GM19240 (cell line): ENCODE results near the gene MALAT1.
"Not testable (repeated sequence)": the region's sequence is repeated elsewhere in the genome, so short reads cannot be mapped to it uniquely, and the experiment has no call there.

Experiments used
- DNase-seq: peaks from one replicate; pipeline ENCODE4 v3.0.0; 2011; ENCODE audit warnings: low spot score; ENCODE audit not compliant: insufficient read length

Gene MALAT1

DNA sequence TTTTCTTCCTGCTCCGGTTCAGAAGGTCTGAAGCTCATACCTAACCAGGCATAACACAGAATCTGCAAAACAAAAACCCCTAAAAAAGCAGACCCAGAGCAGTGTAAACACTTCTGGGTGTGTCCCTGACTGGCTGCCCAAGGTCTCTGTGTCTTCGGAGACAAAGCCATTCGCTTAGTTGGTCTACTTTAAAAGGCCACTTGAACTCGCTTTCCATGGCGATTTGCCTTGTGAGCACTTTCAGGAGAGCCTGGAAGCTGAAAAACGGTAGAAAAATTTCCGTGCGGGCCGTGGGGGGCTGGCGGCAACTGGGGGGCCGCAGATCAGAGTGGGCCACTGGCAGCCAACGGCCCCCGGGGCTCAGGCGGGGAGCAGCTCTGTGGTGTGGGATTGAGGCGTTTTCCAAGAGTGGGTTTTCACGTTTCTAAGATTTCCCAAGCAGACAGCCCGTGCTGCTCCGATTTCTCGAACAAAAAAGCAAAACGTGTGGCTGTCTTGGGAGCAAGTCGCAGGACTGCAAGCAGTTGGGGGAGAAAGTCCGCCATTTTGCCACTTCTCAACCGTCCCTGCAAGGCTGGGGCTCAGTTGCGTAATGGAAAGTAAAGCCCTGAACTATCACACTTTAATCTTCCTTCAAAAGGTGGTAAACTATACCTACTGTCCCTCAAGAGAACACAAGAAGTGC, 661 bp upstream of the MALAT1 start:
- no peak for DNase-seq

DNA sequence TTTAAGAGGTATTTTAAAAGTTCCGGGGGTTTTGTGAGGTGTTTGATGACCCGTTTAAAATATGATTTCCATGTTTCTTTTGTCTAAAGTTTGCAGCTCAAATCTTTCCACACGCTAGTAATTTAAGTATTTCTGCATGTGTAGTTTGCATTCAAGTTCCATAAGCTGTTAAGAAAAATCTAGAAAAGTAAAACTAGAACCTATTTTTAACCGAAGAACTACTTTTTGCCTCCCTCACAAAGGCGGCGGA, 193 bp upstream of the MALAT1 start:
- DNase-seq, result no peak

DNA sequence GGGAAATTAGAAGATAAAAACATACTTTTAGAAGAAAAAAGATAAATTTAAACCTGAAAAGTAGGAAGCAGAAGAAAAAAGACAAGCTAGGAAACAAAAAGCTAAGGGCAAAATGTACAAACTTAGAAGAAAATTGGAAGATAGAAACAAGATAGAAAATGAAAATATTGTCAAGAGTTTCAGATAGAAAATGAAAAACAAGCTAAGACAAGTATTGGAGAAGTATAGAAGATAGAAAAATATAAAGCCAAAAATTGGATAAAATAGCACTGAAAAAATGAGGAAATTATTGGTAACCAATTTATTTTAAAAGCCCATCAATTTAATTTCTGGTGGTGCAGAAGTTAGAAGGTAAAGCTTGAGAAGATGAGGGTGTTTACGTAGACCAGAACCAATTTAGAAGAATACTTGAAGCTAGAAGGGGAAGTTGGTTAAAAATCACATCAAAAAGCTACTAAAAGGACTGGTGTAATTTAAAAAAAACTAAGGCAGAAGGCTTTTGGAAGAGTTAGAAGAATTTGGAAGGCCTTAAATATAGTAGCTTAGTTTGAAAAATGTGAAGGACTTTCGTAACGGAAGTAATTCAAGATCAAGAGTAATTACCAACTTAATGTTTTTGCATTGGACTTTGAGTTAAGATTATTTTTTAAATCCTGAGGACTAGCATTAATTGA, 1.0 kb downstream of the MALAT1 start:
- DNase-seq, result no peak

DNA sequence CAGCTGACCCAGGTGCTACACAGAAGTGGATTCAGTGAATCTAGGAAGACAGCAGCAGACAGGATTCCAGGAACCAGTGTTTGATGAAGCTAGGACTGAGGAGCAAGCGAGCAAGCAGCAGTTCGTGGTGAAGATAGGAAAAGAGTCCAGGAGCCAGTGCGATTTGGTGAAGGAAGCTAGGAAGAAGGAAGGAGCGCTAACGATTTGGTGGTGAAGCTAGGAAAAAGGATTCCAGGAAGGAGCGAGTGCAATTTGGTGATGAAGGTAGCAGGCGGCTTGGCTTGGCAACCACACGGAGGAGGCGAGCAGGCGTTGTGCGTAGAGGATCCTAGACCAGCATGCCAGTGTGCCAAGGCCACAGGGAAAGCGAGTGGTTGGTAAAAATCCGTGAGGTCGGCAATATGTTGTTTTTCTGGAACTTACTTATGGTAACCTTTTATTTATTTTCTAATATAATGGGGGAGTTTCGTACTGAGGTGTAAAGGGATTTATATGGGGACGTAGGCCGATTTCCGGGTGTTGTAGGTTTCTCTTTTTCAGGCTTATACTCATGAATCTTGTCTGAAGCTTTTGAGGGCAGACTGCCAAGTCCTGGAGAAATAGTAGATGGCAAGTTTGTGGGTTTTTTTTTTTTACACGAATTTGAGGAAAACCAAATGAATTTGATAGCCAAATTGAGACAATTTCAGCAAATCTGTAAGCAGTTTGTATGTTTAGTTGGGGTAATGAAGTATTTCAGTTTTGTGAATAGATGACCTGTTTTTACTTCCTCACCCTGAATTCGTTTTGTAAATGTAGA, 1.7 kb downstream of the MALAT1 start:
- no peak for DNase-seq

DNA sequence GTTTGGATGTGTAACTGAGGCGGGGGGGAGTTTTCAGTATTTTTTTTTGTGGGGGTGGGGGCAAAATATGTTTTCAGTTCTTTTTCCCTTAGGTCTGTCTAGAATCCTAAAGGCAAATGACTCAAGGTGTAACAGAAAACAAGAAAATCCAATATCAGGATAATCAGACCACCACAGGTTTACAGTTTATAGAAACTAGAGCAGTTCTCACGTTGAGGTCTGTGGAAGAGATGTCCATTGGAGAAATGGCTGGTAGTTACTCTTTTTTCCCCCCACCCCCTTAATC, 2.3 kb downstream of the MALAT1 start:
- DNase-seq, result no peak

DNA sequence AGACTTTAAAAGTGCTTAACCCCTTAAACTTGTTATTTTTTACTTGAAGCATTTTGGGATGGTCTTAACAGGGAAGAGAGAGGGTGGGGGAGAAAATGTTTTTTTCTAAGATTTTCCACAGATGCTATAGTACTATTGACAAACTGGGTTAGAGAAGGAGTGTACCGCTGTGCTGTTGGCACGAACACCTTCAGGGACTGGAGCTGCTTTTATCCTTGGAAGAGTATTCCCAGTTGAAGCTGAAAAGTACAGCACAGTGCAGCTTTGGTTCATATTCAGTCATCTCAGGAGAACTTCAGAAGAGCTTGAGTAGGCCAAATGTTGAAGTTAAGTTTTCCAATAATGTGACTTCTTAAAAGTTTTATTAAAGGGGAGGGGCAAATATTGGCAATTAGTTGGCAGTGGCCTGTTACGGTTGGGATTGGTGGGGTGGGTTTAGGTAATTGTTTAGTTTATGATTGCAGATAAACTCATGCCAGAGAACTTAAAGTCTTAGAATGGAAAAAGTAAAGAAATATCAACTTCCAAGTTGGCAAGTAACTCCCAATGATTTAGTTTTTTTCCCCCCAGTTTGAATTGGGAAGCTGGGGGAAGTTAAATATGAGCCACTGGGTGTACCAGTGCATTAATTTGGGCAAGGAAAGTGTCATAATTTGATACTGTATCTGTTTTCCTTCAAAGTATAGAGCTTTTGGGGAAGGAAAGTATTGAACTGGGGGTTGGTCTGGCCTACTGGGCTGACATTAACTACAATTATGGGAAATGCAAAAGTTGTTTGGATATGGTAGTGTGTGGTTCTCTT, 2.8 kb downstream of the MALAT1 start:
- no peak for DNase-seq

DNA sequence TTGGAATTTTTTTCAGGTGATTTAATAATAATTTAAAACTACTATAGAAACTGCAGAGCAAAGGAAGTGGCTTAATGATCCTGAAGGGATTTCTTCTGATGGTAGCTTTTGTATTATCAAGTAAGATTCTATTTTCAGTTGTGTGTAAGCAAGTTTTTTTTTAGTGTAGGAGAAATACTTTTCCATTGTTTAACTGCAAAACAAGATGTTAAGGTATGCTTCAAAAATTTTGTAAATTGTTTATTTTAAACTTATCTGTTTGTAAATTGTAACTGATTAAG, 3.4 kb downstream of the MALAT1 start:
- no peak for DNase-seq

DNA sequence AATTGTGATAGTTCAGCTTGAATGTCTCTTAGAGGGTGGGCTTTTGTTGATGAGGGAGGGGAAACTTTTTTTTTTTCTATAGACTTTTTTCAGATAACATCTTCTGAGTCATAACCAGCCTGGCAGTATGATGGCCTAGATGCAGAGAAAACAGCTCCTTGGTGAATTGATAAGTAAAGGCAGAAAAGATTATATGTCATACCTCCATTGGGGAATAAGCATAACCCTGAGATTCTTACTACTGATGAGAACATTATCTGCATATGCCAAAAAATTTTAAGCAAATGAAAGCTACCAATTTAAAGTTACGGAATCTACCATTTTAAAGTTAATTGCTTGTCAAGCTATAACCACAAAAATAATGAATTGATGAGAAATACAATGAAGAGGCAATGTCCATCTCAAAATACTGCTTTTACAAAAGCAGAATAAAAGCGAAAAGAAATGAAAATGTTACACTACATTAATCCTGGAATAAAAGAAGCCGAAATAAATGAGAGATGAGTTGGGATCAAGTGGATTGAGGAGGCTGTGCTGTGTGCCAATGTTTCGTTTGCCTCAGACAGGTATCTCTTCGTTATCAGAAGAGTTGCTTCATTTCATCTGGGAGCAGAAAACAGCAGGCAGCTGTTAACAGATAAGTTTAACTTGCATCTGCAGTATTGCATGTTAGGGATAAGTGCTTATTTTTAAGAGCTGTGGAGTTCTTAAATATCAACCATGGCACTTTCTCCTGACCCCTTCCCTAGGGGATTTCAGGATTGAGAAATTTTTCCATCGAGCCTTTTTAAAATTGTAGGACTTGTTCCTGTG, 3.9 kb downstream of the MALAT1 start:
- no peak for DNase-seq

DNA sequence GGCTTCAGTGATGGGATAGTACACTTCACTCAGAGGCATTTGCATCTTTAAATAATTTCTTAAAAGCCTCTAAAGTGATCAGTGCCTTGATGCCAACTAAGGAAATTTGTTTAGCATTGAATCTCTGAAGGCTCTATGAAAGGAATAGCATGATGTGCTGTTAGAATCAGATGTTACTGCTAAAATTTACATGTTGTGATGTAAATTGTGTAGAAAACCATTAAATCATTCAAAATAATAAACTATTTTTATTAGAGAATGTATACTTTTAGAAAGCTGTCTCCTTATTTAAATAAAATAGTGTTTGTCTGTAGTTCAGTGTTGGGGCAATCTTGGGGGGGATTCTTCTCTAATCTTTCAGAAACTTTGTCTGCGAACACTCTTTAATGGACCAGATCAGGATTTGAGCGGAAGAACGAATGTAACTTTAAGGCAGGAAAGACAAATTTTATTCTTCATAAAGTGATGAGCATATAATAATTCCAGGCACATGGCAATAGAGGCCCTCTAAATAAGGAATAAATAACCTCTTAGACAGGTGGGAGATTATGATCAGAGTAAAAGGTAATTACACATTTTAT, 4.6 kb downstream of the MALAT1 start:
- no peak for DNase-seq

DNA sequence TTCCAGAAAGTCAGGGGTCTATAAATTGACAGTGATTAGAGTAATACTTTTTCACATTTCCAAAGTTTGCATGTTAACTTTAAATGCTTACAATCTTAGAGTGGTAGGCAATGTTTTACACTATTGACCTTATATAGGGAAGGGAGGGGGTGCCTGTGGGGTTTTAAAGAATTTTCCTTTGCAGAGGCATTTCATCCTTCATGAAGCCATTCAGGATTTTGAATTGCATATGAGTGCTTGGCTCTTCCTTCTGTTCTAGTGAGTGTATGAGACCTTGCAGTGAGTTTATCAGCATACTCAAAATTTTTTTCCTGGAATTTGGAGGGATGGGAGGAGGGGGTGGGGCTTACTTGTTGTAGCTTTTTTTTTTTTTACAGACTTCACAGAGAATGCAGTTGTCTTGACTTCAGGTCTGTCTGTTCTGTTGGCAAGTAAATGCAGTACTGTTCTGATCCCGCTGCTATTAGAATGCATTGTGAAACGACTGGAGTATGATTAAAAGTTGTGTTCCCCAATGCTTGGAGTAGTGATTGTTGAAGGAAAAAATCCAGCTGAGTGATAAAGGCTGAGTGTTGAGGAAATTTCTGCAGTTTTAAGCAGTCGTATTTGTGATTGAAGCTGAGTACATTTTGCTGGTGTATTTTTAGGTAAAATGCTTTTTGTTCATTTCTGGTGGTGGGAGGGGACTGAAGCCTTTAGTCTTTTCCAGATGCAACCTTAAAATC, 5.3 kb downstream of the MALAT1 start:
- no peak for DNase-seq

DNA sequence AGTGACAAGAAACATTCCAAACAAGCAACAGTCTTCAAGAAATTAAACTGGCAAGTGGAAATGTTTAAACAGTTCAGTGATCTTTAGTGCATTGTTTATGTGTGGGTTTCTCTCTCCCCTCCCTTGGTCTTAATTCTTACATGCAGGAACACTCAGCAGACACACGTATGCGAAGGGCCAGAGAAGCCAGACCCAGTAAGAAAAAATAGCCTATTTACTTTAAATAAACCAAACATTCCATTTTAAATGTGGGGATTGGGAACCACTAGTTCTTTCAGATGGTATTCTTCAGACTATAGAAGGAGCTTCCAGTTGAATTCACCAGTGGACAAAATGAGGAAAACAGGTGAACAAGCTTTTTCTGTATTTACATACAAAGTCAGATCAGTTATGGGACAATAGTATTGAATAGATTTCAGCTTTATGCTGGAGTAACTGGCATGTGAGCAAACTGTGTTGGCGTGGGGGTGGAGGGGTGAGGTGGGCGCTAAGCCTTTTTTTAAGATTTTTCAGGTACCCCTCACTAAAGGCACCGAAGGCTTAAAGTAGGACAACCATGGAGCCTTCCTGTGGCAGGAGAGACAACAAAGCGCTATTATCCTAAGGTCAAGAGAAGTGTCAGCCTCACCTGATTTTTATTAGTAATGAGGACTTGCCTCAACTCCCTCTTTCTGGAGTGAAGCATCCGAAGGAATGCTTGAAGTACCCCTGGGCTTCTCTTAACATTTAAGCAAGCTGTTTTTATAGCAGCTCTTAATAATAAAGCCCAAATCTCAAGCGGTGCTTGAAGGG, 6.0 kb downstream of the MALAT1 start:
- DNase-seq, result no peak

DNA sequence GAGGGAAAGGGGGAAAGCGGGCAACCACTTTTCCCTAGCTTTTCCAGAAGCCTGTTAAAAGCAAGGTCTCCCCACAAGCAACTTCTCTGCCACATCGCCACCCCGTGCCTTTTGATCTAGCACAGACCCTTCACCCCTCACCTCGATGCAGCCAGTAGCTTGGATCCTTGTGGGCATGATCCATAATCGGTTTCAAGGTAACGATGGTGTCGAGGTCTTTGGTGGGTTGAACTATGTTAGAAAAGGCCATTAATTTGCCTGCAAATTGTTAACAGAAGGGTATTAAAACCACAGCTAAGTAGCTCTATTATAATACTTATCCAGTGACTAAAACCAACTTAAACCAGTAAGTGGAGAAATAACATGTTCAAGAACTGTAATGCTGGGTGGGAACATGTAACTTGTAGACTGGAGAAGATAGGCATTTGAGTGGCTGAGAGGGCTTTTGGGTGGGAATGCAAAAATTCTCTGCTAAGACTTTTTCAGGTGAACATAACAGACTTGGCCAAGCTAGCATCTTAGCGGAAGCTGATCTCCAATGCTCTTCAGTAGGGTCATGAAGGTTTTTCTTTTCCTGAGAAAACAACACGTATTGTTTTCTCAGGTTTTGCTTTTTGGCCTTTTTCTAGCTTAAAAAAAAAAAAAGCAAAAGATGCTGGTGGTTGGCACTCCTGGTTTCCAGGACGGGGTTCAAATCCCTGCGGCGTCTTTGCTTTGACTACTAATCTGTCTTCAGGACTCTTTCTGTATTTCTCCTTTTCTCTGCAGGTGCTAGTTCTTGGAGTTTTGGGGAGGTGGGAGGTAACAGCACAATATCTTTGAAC, 6.8 kb downstream of the MALAT1 start:
- no peak for DNase-seq

DNA sequence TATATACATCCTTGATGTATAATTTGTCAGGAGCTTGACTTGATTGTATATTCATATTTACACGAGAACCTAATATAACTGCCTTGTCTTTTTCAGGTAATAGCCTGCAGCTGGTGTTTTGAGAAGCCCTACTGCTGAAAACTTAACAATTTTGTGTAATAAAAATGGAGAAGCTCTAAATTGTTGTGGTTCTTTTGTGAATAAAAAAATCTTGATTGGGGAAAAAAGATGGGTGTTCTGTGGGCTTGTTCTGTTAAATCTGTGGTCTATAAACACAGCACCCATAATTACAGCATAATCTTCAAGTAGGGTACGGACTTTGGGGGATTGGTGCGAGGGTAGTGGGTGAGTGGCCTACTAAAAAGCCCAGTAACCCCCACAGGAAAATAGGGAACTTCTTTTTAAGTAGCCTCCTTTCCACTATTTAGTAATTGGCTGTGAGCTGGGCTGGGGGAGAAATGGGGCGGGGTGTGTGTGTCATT, 7.5 kb downstream of the MALAT1 start:
- no peak for DNase-seq

DNA sequence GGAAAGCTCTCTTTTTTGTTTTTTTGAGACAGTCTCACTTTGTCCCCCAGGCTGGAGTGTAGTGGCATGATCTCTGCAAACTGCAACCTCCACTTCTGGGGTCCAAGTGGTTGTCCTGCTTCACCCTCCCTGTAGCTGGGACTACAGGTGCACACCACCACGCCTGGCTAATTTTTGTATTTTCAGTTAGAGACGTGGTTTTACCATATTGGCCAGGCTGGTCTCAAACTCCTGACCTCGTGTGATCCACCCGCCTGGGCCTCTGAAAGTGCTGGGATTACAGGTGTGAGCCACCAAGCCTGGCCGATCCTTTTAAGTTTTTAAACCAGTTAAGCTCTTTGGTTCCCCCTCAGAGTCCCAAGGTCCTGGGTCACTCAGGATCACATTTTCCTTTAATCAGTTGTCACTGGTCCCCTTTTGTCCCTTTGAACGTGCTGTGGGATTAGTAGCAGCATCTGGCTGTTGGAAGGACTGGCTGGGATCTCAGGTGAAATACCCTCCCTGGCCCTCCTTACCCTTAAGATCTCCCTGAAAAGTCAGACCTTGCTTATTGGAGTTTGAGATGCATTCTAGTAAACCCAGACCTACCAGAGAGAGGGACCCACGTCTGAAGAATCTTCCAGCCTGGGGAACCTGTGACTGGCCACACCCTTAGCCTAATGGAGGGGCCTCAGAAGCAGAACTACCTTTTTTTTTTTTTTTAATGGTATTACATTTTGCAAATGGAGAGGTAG, 8.1 kb downstream of the MALAT1 start:
- no peak for DNase-seq

DNA sequence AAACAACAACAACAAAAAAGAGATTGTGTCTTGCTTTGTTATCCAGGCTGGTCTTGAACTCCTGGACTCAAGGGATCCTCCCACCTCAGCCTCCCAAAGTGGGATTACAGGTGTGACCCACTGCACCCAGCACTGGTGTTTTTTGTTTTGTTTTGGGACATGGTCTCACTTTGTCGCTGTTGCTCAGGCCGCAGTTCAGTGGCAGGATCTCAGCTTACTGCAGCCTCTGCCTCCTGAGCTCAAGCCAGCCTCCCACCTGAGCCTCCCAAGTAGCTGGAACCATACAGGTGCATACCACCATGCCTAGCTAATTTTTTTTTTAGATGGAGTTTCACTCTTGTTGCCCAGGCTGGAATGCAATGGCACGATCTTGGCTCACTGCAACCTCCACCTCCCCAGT, 13.5 kb downstream of the MALAT1 start:
- DNase-seq, result not testable (repeated sequence)

DNA sequence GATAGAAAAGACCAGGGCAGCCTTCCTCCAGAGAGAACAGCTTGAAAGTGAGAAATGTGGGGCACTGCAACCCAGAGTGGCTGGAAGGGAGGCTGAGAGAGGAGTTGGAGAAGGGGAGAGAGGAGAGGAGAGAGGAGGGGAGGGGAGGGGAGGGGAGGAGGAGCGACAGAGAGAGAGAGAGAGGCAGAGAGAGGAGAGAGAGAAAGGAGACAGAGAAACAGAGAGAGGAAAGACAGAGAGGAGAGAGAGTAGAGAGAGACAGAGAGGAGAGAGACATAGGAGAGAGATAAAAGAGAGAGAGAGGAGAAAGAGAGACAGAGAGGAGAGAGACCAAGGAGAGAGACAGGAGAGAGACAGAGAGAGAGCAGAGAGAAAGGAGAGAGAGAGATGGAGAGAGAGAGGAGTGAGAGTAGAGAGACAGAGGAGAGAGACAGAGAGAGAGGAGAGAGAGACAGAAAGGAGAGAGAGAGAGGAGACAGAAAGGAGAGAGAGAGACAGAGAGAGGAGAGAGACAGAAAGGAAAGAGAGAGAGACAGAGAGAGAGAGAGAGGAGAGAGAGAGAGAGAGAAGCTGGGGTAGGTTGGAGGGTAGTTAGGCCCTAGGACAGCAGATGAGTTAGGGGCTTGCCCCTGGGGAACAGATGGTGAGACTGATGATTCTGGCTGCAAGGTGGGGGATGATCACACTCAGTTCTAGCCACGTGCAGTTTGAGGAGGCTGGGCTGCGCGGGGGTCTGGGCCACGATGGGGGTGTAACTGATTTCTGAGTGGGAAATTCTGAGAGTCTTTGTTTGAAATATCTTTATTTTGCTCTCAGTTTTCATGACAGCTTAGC, 17.5 kb downstream of the MALAT1 start:
- DNase-seq, result no peak

DNA sequence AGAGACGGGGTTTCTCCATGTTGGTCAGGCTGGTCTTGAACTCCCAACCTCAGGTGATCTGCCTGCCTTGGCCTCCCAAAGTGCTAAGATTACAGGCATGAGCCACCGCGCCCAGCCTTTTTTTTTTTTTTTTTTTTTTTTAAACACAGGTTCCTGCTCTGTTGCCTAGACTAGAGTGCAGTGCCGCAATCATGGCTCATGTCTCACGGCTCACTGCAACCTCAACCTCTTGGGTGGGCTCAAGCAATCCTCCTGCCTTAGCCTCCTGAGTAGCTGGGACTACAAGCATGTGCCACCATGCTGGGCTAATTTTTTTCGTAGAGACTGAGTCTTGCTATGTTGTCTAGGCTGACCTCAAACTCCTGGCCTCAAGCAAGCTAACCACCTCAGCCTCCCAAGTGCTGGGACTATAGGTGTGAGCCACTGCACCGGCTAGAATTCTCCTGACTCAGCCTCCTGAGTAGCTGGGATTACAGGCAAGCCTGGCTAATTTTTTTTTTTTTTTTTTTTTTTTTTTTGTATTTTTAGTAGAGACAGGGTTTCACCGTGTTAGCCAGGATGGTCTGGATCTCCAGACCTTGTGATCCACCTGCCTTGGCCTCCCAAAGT, 20.2 kb downstream of the MALAT1 start:
- not testable (repeated sequence) for DNase-seq
